ENCODE results near the gene LMX1A.

Gene LMX1A

GRCh38 chr1:165312591-165312990 lies 43.9 kb downstream of the LMX1A start:
- no peak for TF ChIP-seq CTCF (IDR thresholded peaks at IDR 0.05; ENCODE audit: insufficient read depth, low read depth, low read length, missing control alignments)
- H3K4me3 ChIP-seq (ENCODE audit: low read length) = no peak overlapping the region
- DNase-seq (ENCODE audit: low read depth) = no peak

- no peak overlapping the region for H3K4me3 ChIP-seq (ENCODE audit: low read length)
- no peak for DNase-seq (ENCODE audit: low read depth)
- TF ChIP-seq CTCF (IDR thresholded peaks at IDR 0.05; ENCODE audit: insufficient read depth, low read depth, low read length, missing control alignments) = no peak
Measured at GRCh38 chr1:165306543-165307434, 49.7 kb downstream of the LMX1A start.

- H3K4me3 ChIP-seq (ENCODE audit: low read length) = no peak overlapping the region
- no peak for DNase-seq (ENCODE audit: low read depth)
- no peak for TF ChIP-seq CTCF (IDR thresholded peaks at IDR 0.05; ENCODE audit: insufficient read depth, low read depth, low read length, missing control alignments)
Measured at GRCh38 chr1:165303386-165303785, 53.1 kb downstream of the LMX1A start.

- no peak for TF ChIP-seq CTCF (IDR thresholded peaks at IDR 0.05; ENCODE audit: insufficient read depth, low read depth, low read length, missing control alignments)
- no peak for DNase-seq (ENCODE audit: low read depth)
- no peak overlapping the region for H3K4me3 ChIP-seq (ENCODE audit: low read length)
Measured at GRCh38 chr1:165300400-165300903, 56.1 kb downstream of the LMX1A start.

- no peak for DNase-seq (ENCODE audit: low read depth)
- no peak overlapping the region for H3K4me3 ChIP-seq (ENCODE audit: low read length)
- TF ChIP-seq CTCF (IDR thresholded peaks at IDR 0.05; ENCODE audit: insufficient read depth, low read depth, low read length, missing control alignments) = no peak
Measured at GRCh38 chr1:165298203-165298820, 58.2 kb downstream of the LMX1A start.

GRCh38 chr1:165296205-165296604 lies 60.3 kb downstream of the LMX1A start:
- no peak for DNase-seq (ENCODE audit: low read depth)

More at GRCh38 chr1:165296205-165296604, 60.3 kb downstream of the LMX1A start:
- no peak overlapping the region for H3K4me3 ChIP-seq (ENCODE audit: low read length)
- no peak for TF ChIP-seq CTCF (IDR thresholded peaks at IDR 0.05; ENCODE audit: insufficient read depth, low read depth, low read length, missing control alignments)
